SK-N-SH (cell line): Measurements from ENCODE around the gene CTCF.

Source experiments
- CHD2 ChIP-seq: fragments of 150-350 bp; IDR thresholded peaks from 2 replicates; pipeline ENCODE4 v1.6.1; 2018; ENCODE audit warnings: low read length; ENCODE audit not compliant: partially characterized antibody
- CTCF ChIP-seq: fragments of 200-600 bp; sonication (generic); IDR thresholded peaks from 2 replicates; pipeline ENCODE4 v1.6.1; 2017; ENCODE audit warnings: antibody characterized with exemption, mild to moderate bottlenecking, moderate library complexity
- FOXJ3 ChIP-seq: sonication (generic); formaldehyde crosslinking; IDR thresholded peaks from 2 replicates; pipeline ENCODE4 v1.5.1; 2020; ENCODE audit warnings: mild to moderate bottlenecking, missing genetic modification reagents
- FOXM1 ChIP-seq: IDR thresholded peaks from 2 replicates; pipeline ENCODE4 v1.4.0; 2012; ENCODE audit warnings: low read depth, mild to moderate bottlenecking
- GABPA ChIP-seq: IDR thresholded peaks from 2 replicates; pipeline ENCODE4 v1.4.0; 2012; ENCODE audit warnings: low read depth, mild to moderate bottlenecking
- JUND ChIP-seq: IDR thresholded peaks from 2 replicates; pipeline ENCODE4 v1.4.0; 2012
- NFIC ChIP-seq: IDR thresholded peaks from 2 replicates; pipeline ENCODE4 v1.4.0; 2012; ENCODE audit warnings: borderline replicate concordance
- POLR2AphosphoS5 ChIP-seq: IDR thresholded peaks from 2 replicates; pipeline ENCODE4 v1.6.1; 2012; ENCODE audit warnings: low read depth, low read length
- YY1 ChIP-seq: IDR thresholded peaks from 2 replicates; pipeline ENCODE4 v1.4.0; 2012; ENCODE audit warnings: low read depth, mild to moderate bottlenecking
- TF ChIP-seq, protein P1 (sequence below): IDR thresholded peaks from 2 replicates; pipeline ENCODE4; 2012

GRCh38 chr16:67651039-67651438 lies 88.7 kb downstream of the CTCF start:
- TF ChIP-seq CTCF (no peak), POLR2AphosphoS5 (no peak), CHD2 (no peak), FOXJ3 (CRISPR knock-in tag) (no peak), JUND (no peak), GABPA (no peak), NFIC (no peak), FOXM1 (no peak), YY1 (no peak)
- TF ChIP-seq, protein P1, sequence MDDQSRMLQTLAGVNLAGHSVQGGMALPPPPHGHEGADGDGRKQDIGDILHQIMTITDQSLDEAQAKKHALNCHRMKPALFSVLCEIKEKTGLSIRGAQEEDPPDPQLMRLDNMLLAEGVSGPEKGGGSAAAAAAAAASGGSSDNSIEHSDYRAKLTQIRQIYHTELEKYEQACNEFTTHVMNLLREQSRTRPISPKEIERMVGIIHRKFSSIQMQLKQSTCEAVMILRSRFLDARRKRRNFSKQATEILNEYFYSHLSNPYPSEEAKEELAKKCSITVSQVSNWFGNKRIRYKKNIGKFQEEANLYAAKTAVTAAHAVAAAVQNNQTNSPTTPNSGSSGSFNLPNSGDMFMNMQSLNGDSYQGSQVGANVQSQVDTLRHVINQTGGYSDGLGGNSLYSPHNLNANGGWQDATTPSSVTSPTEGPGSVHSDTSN, result no peak
